OCI-LY1 (cell line): ENCODE data around the gene PI16.

ENCODE experiments used
- EZH2 ChIP-seq: fragments of 200-600 bp; sonication (generic), shearing (Covaris generic); IDR thresholded peaks from 2 replicates; pipeline ENCODE4 v1.8.0; 2017; ENCODE audit warnings: borderline replicate concordance, mixed run types, mild to moderate bottlenecking, antibody characterized with exemption, low read length, moderate library complexity, mixed read lengths
- TF ChIP-seq, protein P1 (sequence below): fragments of 200-600 bp; sonication (generic), shearing (Covaris generic); IDR thresholded peaks from 2 replicates; pipeline ENCODE4 v1.5.1; 2017; ENCODE audit warnings: mild to moderate bottlenecking, antibody characterized with exemption, low read length, moderate library complexity, mixed read lengths

DNA sequence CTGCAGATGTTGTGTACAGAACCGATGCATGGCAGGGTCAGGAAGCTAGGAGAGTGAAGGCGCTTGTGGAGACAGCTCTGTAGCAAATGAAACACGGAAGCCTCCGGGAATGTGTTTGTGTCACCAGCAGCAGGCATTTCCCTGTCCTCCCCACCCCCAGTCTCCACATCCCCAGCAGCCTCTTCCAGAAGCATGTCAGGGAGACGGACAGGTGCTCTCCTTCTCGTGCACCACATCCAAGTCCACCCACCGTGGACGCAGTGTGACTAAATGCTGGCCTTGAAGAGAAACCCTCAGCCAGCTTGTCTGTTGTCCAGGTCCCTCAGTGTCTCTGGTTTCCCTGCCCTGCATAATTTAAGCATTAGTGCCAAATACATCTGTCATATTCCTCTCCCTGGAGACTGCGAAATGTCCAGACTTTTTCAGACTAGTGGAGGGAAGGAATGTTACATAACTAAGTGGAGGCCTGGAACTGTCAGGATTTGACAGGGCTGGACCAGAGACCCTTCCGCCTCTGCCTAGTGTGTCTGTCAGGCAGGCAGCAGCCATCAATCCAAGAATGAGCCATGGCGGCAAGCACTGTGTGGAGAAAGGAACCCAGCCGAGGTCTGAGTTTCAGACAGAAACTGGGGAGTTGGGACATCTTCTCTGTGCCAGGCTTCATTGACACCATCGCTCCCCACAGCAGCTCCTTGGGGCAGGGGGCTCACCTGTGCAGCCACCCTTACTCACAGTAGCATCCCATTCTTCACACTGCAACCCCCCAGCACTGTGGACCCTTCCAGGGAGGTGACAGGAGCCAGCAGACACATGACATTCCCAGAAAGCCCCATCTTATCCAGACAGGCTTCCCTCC lies 26.6 kb upstream of the PI16 start:
- TF ChIP-seq, protein P1, sequence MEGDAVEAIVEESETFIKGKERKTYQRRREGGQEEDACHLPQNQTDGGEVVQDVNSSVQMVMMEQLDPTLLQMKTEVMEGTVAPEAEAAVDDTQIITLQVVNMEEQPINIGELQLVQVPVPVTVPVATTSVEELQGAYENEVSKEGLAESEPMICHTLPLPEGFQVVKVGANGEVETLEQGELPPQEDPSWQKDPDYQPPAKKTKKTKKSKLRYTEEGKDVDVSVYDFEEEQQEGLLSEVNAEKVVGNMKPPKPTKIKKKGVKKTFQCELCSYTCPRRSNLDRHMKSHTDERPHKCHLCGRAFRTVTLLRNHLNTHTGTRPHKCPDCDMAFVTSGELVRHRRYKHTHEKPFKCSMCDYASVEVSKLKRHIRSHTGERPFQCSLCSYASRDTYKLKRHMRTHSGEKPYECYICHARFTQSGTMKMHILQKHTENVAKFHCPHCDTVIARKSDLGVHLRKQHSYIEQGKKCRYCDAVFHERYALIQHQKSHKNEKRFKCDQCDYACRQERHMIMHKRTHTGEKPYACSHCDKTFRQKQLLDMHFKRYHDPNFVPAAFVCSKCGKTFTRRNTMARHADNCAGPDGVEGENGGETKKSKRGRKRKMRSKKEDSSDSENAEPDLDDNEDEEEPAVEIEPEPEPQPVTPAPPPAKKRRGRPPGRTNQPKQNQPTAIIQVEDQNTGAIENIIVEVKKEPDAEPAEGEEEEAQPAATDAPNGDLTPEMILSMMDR: no peak
- TF ChIP-seq EZH2: no peak
